Measurements from ENCODE around the gene SERPINA4. TPM values are rescaled to one million over a fixed set of nuclear protein-coding genes. Genes with fewer than 3 reads are reported as not detected.

SERPINA4 gene
- total and polyA plus RNA-seq, 2 of the 13 experiments (the other 11 are each of a cell fraction or from before 2014, with no cell fraction given) = 39.1 to 57.8 TPM

DNA sequence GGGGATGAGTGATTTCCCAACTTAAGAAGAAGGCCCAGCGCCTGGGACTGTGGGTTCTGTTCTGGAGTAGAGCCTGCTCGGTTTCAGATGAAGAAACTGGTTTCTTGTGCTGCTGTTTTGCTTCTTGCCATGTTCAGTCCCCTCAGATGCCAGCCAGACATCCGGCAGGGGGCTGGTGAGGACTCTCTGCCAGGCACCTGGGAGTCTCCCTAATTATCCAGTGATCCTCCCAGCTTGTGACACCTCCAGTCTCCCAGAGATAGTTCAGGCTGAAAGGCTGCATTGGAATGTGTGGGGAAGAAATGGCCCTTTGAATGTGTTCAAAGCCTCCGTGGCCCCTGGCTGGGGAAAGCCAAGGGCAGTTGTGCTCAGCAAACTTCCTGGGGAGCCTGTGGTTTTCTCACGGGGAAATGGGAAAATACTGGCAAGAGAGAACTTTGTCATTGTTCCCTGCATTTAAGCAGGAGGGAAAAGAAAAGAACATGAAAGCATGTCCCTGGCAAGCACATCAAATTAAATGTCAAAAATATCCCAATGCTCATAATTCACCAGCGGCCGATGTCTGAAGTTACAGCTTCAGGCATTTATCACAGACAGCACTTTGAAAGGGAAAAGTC is 43.5 kb upstream of the SERPINA4 start (continued):
- TF ChIP-seq AFF4 (CRISPR knock-in tag; IDR thresholded peaks at IDR 0.05) = no peak
- TF ChIP-seq MED1 (CRISPR knock-in tag; IDR thresholded peaks at IDR 0.05) = peak; percentile 81
- no peak for TF ChIP-seq HIVEP1 (CRISPR knock-in tag; IDR thresholded peaks at IDR 0.05)
- peak; percentile 38; the same call in 1 of the 2 replicates for TF ChIP-seq ZNF292 (CRISPR knock-in tag; IDR thresholded peaks at IDR 0.05; ENCODE audit: borderline replicate concordance, low read depth)
- TF ChIP-seq SOX6 (IDR thresholded peaks at IDR 0.05) = no peak
- TF ChIP-seq SOX6 (CRISPR knock-in tag; IDR thresholded peaks at IDR 0.05) = no peak; the same call in 1 of the 2 replicates
- TF ChIP-seq KLF6 (CRISPR knock-in tag; IDR thresholded peaks at IDR 0.05) = no peak
- TF ChIP-seq HES4 (CRISPR knock-in tag; IDR thresholded peaks at IDR 0.05; ENCODE audit: borderline replicate concordance) = no peak
- TF ChIP-seq, protein P1, sequence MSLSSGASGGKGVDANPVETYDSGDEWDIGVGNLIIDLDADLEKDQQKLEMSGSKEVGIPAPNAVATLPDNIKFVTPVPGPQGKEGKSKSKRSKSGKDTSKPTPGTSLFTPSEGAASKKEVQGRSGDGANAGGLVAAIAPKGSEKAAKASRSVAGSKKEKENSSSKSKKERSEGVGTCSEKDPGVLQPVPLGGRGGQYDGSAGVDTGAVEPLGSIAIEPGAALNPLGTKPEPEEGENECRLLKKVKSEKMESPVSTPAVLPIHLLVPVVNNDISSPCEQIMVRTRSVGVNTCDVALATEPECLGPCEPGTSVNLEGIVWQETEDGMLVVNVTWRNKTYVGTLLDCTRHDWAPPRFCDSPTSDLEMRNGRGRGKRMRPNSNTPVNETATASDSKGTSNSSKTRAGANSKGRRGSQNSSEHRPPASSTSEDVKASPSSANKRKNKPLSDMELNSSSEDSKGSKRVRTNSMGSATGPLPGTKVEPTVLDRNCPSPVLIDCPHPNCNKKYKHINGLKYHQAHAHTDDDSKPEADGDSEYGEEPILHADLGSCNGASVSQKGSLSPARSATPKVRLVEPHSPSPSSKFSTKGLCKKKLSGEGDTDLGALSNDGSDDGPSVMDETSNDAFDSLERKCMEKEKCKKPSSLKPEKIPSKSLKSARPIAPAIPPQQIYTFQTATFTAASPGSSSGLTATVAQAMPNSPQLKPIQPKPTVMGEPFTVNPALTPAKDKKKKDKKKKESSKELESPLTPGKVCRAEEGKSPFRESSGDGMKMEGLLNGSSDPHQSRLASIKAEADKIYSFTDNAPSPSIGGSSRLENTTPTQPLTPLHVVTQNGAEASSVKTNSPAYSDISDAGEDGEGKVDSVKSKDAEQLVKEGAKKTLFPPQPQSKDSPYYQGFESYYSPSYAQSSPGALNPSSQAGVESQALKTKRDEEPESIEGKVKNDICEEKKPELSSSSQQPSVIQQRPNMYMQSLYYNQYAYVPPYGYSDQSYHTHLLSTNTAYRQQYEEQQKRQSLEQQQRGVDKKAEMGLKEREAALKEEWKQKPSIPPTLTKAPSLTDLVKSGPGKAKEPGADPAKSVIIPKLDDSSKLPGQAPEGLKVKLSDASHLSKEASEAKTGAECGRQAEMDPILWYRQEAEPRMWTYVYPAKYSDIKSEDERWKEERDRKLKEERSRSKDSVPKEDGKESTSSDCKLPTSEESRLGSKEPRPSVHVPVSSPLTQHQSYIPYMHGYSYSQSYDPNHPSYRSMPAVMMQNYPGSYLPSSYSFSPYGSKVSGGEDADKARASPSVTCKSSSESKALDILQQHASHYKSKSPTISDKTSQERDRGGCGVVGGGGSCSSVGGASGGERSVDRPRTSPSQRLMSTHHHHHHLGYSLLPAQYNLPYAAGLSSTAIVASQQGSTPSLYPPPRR (CRISPR knock-in tag; IDR thresholded peaks at IDR 0.05; ENCODE audit: borderline replicate concordance) = no peak; the same call in 1 of the 2 replicates
- TF ChIP-seq ZSCAN20 (CRISPR knock-in tag; IDR thresholded peaks at IDR 0.05; ENCODE audit: borderline replicate concordance) = no peak
- TF ChIP-seq, protein P2, sequence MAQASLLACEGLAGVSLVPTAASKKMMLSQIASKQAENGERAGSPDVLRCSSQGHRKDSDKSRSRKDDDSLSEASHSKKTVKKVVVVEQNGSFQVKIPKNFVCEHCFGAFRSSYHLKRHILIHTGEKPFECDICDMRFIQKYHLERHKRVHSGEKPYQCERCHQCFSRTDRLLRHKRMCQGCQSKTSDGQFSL (CRISPR knock-in tag; IDR thresholded peaks at IDR 0.05) = no peak
- TF ChIP-seq, protein P3, sequence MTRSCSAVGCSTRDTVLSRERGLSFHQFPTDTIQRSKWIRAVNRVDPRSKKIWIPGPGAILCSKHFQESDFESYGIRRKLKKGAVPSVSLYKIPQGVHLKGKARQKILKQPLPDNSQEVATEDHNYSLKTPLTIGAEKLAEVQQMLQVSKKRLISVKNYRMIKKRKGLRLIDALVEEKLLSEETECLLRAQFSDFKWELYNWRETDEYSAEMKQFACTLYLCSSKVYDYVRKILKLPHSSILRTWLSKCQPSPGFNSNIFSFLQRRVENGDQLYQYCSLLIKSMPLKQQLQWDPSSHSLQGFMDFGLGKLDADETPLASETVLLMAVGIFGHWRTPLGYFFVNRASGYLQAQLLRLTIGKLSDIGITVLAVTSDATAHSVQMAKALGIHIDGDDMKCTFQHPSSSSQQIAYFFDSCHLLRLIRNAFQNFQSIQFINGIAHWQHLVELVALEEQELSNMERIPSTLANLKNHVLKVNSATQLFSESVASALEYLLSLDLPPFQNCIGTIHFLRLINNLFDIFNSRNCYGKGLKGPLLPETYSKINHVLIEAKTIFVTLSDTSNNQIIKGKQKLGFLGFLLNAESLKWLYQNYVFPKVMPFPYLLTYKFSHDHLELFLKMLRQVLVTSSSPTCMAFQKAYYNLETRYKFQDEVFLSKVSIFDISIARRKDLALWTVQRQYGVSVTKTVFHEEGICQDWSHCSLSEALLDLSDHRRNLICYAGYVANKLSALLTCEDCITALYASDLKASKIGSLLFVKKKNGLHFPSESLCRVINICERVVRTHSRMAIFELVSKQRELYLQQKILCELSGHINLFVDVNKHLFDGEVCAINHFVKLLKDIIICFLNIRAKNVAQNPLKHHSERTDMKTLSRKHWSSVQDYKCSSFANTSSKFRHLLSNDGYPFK (CRISPR knock-in tag; IDR thresholded peaks at IDR 0.05; ENCODE audit: borderline replicate concordance) = no peak
- TF ChIP-seq CEBPG (CRISPR knock-in tag; IDR thresholded peaks at IDR 0.05) = peak; percentile 19; the same call in 1 of the 2 replicates
- no peak for TF ChIP-seq SOX13 (IDR thresholded peaks at IDR 0.05)
- TF ChIP-seq SOX13 (CRISPR knock-in tag; conservative IDR thresholded peaks at IDR 0.05 in 1 of 2, IDR thresholded peaks at IDR 0.05 in 1 of 2) = peak in 1 of 2 experiments; percentile 63; a peak in 1 of 4 replicates

Measured in HepG2 (cell line).